ENCODE results near the gene RMND1. TPM values are rescaled to one million over a fixed set of nuclear protein-coding genes. Genes with fewer than 3 reads are reported as not detected.
A peak's percentile ranks its signal among the peaks of the same experiment; 100 is the strongest.

RMND1 gene
- total RNA-seq, 1 donor, result 30.7 TPM

DNA sequence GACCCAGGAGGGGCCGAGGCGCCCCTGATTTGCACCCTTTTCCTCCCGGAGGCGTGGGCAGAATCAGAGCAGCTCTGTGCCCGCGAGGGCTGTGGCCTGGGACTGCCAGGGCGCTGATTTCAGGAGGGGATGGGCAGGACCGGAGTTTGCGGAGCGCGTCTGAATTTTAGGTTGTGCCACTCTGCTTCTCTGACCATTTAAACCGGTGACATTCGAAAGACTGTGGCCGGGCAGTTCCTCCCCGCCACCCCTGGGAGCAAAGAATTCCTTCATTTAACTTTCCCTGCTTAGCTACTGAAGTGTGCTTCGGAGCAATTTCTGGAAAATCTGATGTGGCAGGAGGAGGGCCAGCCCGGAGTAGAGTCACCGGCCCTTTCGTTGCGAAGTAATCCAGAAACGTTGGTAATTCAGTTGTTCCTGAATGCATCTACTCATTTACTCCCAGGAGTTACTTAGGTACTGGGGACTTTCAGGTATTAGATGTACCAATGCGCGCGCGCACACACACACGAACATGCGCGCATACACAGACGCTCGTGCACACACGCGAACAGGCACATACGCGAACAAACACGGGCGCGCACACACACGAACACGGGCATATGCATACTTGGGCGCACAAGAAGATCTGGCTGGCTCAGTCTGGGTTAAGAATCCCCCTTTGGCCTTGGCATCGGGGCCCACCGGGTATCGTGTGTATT lies 42.5 kb upstream of the RMND1 start:
- DNase-seq (ENCODE audit: low read depth), result peak; percentile 51
- H3K4me3 ChIP-seq (ENCODE audit: low read depth, low read length), result peak overlapping the region; percentile 65
- TF ChIP-seq, protein P1, sequence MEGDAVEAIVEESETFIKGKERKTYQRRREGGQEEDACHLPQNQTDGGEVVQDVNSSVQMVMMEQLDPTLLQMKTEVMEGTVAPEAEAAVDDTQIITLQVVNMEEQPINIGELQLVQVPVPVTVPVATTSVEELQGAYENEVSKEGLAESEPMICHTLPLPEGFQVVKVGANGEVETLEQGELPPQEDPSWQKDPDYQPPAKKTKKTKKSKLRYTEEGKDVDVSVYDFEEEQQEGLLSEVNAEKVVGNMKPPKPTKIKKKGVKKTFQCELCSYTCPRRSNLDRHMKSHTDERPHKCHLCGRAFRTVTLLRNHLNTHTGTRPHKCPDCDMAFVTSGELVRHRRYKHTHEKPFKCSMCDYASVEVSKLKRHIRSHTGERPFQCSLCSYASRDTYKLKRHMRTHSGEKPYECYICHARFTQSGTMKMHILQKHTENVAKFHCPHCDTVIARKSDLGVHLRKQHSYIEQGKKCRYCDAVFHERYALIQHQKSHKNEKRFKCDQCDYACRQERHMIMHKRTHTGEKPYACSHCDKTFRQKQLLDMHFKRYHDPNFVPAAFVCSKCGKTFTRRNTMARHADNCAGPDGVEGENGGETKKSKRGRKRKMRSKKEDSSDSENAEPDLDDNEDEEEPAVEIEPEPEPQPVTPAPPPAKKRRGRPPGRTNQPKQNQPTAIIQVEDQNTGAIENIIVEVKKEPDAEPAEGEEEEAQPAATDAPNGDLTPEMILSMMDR (IDR thresholded peaks at IDR 0.05; ENCODE audit: insufficient read depth, low read depth, low read length), result no peak

DNA sequence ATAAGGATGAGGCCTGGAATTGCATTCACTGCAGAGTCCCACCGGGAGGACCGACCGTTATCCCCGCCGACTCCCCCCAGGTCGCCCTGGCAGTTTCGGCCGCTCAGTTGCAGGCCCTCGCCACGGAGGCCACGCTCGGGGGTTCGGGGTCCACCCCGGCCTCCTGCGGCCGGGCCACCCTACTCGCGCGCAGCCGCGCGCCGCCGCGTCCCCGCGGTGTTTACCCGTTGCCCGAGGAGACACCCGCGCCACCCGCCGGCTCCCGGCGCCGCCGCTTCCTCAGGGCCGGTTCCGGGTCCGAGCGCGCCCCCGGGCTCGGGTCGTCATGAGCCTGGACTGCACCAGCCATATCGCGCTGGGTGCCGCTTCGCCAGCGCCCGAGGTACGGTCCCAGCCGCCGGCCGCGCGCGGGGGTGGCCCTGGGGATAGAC lies 41.9 kb upstream of the RMND1 start, which contains the start of gene CCDC170:
Gene CCDC170 (plus strand): TSS at position 214 of the 431 bp plus-strand sequence. CDS start 112 bp downstream, at position 326.
- DNase-seq (ENCODE audit: low read depth), result peak; percentile 12
- TF ChIP-seq, protein P1 (IDR thresholded peaks at IDR 0.05; ENCODE audit: insufficient read depth, low read depth, low read length), result no peak
- peak within 1 kb of the TSS; percentile 65 for H3K4me3 ChIP-seq (ENCODE audit: low read depth, low read length)

DNA sequence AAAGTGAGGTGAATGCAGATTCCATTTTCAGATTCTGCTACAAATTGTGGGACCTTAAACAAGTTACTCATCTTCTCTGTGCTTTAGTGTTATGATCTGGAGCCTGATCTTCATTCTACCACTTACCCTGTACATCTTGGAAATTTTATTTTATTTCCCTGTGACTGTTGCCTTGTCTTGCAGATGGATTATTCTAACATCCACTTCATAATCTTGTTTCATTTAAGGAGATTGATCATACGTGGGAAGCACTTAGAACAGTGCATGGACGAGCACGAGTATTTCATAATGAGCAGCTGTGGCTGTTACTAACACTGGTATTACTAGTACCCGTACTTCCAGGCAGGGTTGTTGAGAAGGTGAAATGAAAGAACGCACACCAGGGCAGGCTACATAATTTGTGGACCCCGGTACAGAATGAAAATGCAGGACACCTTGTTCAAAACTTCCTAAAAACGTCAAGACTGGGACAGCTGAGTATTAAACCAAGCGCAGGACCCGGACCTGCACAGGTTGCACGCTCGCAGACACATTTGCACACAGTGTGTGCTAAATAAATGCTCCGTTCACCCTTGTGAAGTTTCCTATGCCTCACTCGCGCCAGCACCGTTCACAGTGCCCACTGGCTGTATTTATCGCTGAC lies 41.4 kb upstream of the RMND1 start:
- peak; percentile 35 for DNase-seq (ENCODE audit: low read depth)
- TF ChIP-seq, protein P1 (IDR thresholded peaks at IDR 0.05; ENCODE audit: insufficient read depth, low read depth, low read length), result no peak

DNA sequence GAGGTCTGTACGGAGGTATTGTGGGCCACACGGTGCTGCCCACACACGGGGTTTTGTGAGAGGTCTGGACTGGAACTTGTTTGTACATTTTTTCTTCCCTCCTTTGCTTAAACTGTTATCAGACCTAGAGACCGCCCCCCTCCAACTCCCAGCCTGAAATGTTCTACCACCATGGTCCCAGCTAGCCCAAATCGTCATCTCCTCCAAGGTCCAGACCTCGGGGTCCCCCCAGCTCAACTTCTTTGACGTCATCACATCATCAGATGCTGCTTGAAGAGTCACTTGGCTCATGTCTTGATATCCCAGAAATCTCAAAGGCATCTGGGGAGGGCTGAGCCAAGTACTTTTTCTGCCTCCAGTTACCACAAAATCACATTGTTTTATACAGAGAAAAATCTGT lies 39.1 kb upstream of the RMND1 start:
- no peak overlapping the region for H3K4me3 ChIP-seq (ENCODE audit: low read depth, low read length)
- peak; percentile 89 for DNase-seq (ENCODE audit: low read depth)
- TF ChIP-seq, protein P1 (IDR thresholded peaks at IDR 0.05; ENCODE audit: insufficient read depth, low read depth, low read length), result no peak

More for the DNA sequence above, 41.4 kb upstream of the RMND1 start:
- peak overlapping the region; percentile 65 for H3K4me3 ChIP-seq (ENCODE audit: low read depth, low read length)

DNA sequence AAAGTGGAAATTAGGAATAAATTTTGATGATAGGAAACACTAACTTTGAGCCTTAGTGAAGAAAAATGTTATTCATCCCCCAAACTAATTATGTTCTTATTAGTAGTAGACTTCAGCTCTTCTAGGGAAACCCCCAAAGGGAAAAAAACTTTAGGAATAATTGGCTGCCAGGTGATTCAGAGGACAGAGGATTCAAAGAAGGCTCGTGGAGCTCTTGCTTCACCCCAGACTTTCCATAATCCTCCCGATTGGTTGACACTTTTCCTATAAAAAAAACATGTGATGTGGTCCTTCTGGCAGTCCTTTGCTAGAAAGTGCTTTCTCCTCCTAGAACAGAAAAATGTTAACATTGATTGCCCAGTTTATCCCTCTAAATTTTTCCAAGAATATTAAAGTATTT lies 36.3 kb upstream of the RMND1 start:
- TF ChIP-seq, protein P1 (IDR thresholded peaks at IDR 0.05; ENCODE audit: insufficient read depth, low read depth, low read length), result no peak
- peak; percentile 50 for DNase-seq (ENCODE audit: low read depth)
- H3K4me3 ChIP-seq (ENCODE audit: low read depth, low read length), result no peak overlapping the region

DNA sequence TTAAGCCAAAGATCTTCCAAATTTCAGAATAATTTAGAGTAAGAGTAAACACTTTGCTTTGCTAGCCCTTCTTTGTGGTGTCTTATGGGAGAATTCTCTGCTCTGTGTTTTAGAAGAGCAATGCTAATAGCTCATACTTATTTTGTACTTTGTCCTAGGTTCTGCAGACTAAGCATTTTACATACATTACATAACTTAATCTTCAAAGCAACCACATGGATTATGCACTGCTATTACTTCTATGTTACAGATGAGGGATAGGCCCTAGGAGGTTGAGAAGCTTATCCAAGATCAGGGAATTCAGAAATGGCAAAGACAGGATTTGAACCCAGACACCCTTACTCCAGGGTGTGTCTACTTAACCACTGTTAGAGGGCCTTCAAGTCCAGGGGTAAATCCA lies 32.1 kb upstream of the RMND1 start:
- DNase-seq (ENCODE audit: low read depth), result no peak
- TF ChIP-seq, protein P1 (IDR thresholded peaks at IDR 0.05; ENCODE audit: insufficient read depth, low read depth, low read length), result no peak
- H3K4me3 ChIP-seq (ENCODE audit: low read depth, low read length), result no peak overlapping the region
